HepG2 (cell line): ENCODE data around the gene IQCN. TPM values are rescaled to one million over a fixed set of nuclear protein-coding genes. Genes with fewer than 3 reads are reported as not detected.
A peak's percentile ranks its signal among the peaks of the same experiment; 100 is the strongest.

Experiments used
- AKAP8 ChIP-seq: sonication (generic); formaldehyde crosslinking; IDR thresholded peaks from 2 replicates; pipeline ENCODE4 v1.5.1; 2020; ENCODE audit warnings: mild to moderate bottlenecking, missing genetic modification reagents
- CTCF ChIP-seq: sonication (generic); formaldehyde crosslinking; IDR thresholded peaks from 2 replicates; pipeline ENCODE4 v1.5.0; 2020; ENCODE audit warnings: mild to moderate bottlenecking, missing genetic modification reagents, moderate library complexity
- FIP1L1 ChIP-seq: fragments of 200-400 bp; formaldehyde crosslinking; IDR thresholded peaks from 2 replicates; pipeline ENCODE4 v1.6.1; 2018; ENCODE audit warnings: low read depth, mild to moderate bottlenecking, low read length, moderate library complexity, borderline replicate concordance; ENCODE audit not compliant: insufficient read depth
- FOXO1 ChIP-seq: sonication (generic); formaldehyde crosslinking; IDR thresholded peaks from 2 replicates; pipeline ENCODE4 v1.4.0; 2020; ENCODE audit warnings: missing genetic modification reagents
- GZF1 ChIP-seq: sonication (generic); formaldehyde crosslinking; IDR thresholded peaks from 2 replicates; pipeline ENCODE4 v1.5.1; 2020; ENCODE audit warnings: mild to moderate bottlenecking, missing genetic modification reagents
- HNRNPK ChIP-seq: fragments of 200-400 bp; formaldehyde crosslinking; IDR thresholded peaks from 2 replicates; pipeline ENCODE4 v1.6.1; 2018; ENCODE audit warnings: low read length, low read depth, moderate library complexity, mild to moderate bottlenecking; ENCODE audit not compliant: poor library complexity, severe bottlenecking
- IRF1 ChIP-seq: sonication (generic); formaldehyde crosslinking; IDR thresholded peaks from 2 replicates; pipeline ENCODE4 v1.4.0; 2020; ENCODE audit warnings: low read depth, mild to moderate bottlenecking, missing genetic modification reagents
- KLF12 ChIP-seq: sonication (generic); formaldehyde crosslinking; IDR thresholded peaks from 2 replicates; pipeline ENCODE4 v1.4.0; 2020; ENCODE audit warnings: missing genetic modification reagents, borderline replicate concordance
- MED8 ChIP-seq: sonication (generic); formaldehyde crosslinking; IDR thresholded peaks from 2 replicates; pipeline ENCODE4 v1.8.1; 2023; ENCODE audit warnings: mild to moderate bottlenecking, missing genetic modification reagents; ENCODE audit not compliant: insufficient replicate concordance
- MTF1 ChIP-seq: sonication (generic); formaldehyde crosslinking; IDR thresholded peaks from 2 replicates; pipeline ENCODE4 v1.5.0; 2020; ENCODE audit warnings: missing genetic modification reagents
- NR0B2 ChIP-seq: sonication (generic); formaldehyde crosslinking; IDR thresholded peaks from 2 replicates; pipeline ENCODE4 v1.4.0; 2020; ENCODE audit warnings: mild to moderate bottlenecking, missing genetic modification reagents
- SP4 ChIP-seq: sonication (generic); formaldehyde crosslinking; IDR thresholded peaks from 2 replicates; pipeline ENCODE4 v1.8.1; 2023; ENCODE audit warnings: mild to moderate bottlenecking, missing genetic modification reagents
- TIGD3 ChIP-seq: sonication (generic); formaldehyde crosslinking; IDR thresholded peaks from 2 replicates; pipeline ENCODE4 v1.5.1; 2020; ENCODE audit warnings: mild to moderate bottlenecking, missing genetic modification reagents, borderline replicate concordance
- ZBTB34 ChIP-seq: sonication (generic); formaldehyde crosslinking; IDR thresholded peaks from 2 replicates; pipeline ENCODE4 v1.8.0; 2022; ENCODE audit warnings: mild to moderate bottlenecking, missing genetic modification reagents
- ZFP90 ChIP-seq: sonication (generic); formaldehyde crosslinking; IDR thresholded peaks from 2 replicates; pipeline ENCODE4 v1.8.0; 2022; ENCODE audit warnings: missing genetic modification reagents, mild to moderate bottlenecking, inconsistent platforms, borderline replicate concordance
- ZNF503 ChIP-seq: sonication (generic); formaldehyde crosslinking; IDR thresholded peaks from 2 replicates; pipeline ENCODE4 v1.4.0; 2020; ENCODE audit warnings: missing genetic modification reagents
- ZNF572 ChIP-seq: sonication (generic); formaldehyde crosslinking; IDR thresholded peaks from 2 replicates; pipeline ENCODE4 v1.5.1; 2020; ENCODE audit warnings: mild to moderate bottlenecking, missing genetic modification reagents
- ZNF616 ChIP-seq: sonication (generic); formaldehyde crosslinking; IDR thresholded peaks from 2 replicates; pipeline ENCODE4 v1.5.0; 2020; ENCODE audit warnings: low read depth, mild to moderate bottlenecking, missing genetic modification reagents
- ZNF788 ChIP-seq: sonication (generic); formaldehyde crosslinking; IDR thresholded peaks from 2 replicates; pipeline ENCODE4 v1.5.0; 2020; ENCODE audit warnings: mild to moderate bottlenecking, missing genetic modification reagents, borderline replicate concordance
- ZSCAN29 ChIP-seq: sonication (generic); formaldehyde crosslinking; conservative IDR thresholded peaks from 2 replicates; pipeline ENCODE4 v1.4.0; 2020; ENCODE audit warnings: mild to moderate bottlenecking, missing genetic modification reagents
- polyA plus RNA-seq, 8 experiments: library from polyadenylated mRNA; depleted of rRNA in 3 of 8; stranded (reverse) in 7 of 8; unstranded in 1 of 8; fragments of >200 nt; fragmentation: Illumina TruSeq in 4 of 8; extraction: Trizol in 4 of 8; gene quantifications; 2 replicates each; pipeline versions ENCODE4 v1.2.1 to v1.2.3, GENCODE V29; 2011 to 2016; ENCODE audit warnings: low read depth in 4 of 8, missing spikeins in 1 of 8, mixed read lengths in 1 of 8; ENCODE audit not compliant: insufficient read depth in 1 of 8
- total RNA-seq, 5 experiments: library from RNA; depleted of rRNA; stranded (reverse); fragments of >200 nt; fragmentation: Illumina TruSeq; extraction: Trizol; gene quantifications; 2 replicates each; pipeline ENCODE4 v1.2.3, GENCODE V29; 2016; ENCODE audit warnings: low read depth in 1 of 5

Gene IQCN
- total and polyA plus RNA-seq, 2 of the 13 experiments (the other 11 are each of a cell fraction or from before 2014, with no cell fraction given): 0.04 to 0.18 TPM

- no peak for TF ChIP-seq ZBTB34 (CRISPR knock-in tag)
- TF ChIP-seq GZF1 (CRISPR knock-in tag): 0 out of 2 replicates have a peak, but pooled peaks have one; percentile 33
- 0 out of 2 replicates have a peak, but pooled peaks have one; percentile 36 for TF ChIP-seq TIGD3
- no peak for TF ChIP-seq ZNF616 (CRISPR knock-in tag)
- 0 out of 2 replicates have a peak, but pooled peaks have one; percentile 18 for TF ChIP-seq ZFP90
- TF ChIP-seq AKAP8 (CRISPR knock-in tag): no peak
- TF ChIP-seq ZNF572 (CRISPR knock-in tag): 0 out of 2 replicates have a peak, but pooled peaks have one; percentile 17
- TF ChIP-seq ZNF788: peak; percentile 50; the same call in 1 of the 2 replicates
- no peak for TF ChIP-seq NR0B2 (CRISPR knock-in tag)
- TF ChIP-seq IRF1 (CRISPR knock-in tag): no peak
- no peak for TF ChIP-seq HNRNPK
- peak; percentile 4; the same call in 1 of the 2 replicates for TF ChIP-seq CTCF (CRISPR knock-in tag)
- no peak for TF ChIP-seq MED8 (CRISPR knock-in tag)
- TF ChIP-seq ZNF503 (CRISPR knock-in tag): no peak
- TF ChIP-seq FIP1L1: no peak
- TF ChIP-seq MTF1: no peak
- 0 out of 2 replicates have a peak, but pooled peaks have one; percentile 5 for TF ChIP-seq KLF12
- TF ChIP-seq FOXO1: no peak
- peak; percentile 46; the same call in 1 of the 2 replicates for TF ChIP-seq ZSCAN29 (CRISPR knock-in tag)
- no peak for TF ChIP-seq SP4 (CRISPR knock-in tag)
These were observed 18.8 kb upstream of the IQCN start (continued) for GRCh38 chr19:18292810-18293641.
